NT2/D1 (cell line): ENCODE data around the gene ANKRD2.

Experiments used
- YY1 ChIP-seq: IDR thresholded peaks from 2 replicates; pipeline ENCODE4 v1.6.1; 2011; ENCODE audit not compliant: insufficient read length, insufficient read depth
- ZNF274 ChIP-seq: IDR thresholded peaks from 2 replicates; pipeline ENCODE4 v1.6.1; 2011; ENCODE audit warnings: mild to moderate bottlenecking, low read depth, low read length

DNA sequence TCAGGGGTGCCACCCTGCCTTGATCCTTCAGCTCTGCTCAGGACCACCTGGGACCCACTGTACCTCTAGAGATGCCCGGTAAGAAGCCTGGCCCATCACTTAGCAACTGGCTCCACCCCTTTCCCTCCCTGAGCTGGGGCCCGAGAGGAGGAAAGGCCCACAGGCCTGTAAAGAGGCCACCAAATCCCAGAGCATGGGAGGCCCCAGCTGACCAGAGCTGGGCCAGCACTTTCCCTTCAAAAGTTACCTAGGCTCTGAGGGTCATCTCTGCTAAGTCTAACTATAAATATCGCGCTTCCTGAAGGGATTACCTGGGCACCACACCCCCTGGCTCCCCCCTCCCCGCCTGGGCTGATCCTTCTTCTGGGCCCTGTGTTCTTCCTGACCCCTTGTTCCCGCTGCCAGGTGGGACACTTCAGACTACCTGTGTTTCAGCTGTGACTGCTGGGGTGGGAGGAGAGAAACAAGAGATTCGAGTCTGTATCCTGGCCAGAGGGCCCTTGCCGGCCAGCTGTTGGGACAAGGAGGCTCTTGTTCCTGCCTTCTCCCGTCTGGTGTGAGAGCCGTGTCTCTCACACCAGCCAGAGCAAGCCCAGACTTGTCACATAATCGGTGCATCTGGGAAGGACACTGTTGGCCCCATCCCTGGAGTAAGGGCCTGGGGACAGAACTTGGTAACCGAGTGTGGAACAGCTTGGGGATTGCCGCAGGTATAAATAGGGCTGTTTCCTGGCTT, 22.8 kb upstream of the ANKRD2 start:
- TF ChIP-seq ZNF274, result no peak
- no peak for TF ChIP-seq YY1
